Stimulated activated CD4-positive, alpha-beta T cell treated with anti-CD3 and anti-CD28 coated beads, Interleukin-4, amount 100 ng/mL, for 1 hour (primary cell): ENCODE data around the gene PCDHB15.
"Not testable (repeated sequence)": the region's sequence is repeated elsewhere in the genome, so short reads cannot be mapped to it uniquely, and the experiment has no call there.

Experiments
- DNase-seq: peaks from one replicate; pipeline ENCODE4 v3.0.0-alpha.2; 2020

The PCDHB15 gene

DNA sequence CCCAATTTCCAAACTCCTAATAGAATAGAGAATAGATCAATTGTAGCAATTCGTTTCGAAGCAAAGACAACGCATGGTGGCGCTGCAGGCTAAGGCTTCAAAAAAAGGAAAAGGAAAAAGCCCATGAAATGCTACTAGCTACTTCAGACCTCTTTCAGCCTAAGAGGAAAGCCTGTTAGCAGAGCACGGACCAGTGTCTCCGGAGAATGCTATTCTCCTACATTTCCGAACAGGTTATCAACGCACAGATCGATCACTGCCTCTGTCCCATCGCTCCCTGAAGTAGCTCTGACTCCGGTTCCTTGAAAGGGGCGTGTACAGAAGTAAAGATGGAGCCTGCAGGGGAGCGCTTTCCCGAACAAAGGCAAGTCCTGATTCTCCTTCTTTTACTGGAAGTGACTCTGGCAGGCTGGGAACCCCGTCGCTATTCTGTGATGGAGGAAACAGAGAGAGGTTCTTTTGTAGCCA lies at the start of gene PCDHB15:
PCDHB15 (plus strand) TSS at position 146 of the 468 bp plus-strand sequence; CDS start at position 330, 184 bp downstream.
- no peak for DNase-seq

DNA sequence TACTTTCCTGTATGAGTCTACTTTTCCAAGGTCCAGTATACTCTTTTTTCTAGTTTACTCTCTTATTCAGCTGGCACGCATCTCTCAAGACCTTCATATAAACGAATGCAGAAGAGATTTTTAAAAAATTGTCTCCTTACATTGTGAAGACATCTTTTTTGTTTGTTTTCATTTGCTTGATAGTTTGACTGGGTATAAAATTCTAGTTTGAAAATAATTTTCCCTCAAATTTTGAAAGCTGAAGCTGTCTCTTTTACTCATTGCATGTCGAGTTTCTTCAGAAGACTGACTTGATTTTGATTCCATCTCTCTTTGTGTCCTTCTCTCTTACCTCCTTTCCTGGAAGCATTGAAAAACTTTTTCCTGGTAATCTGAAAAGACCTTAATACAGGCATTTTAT lies 48.8 kb upstream of the PCDHB15 start:
- no peak for DNase-seq

DNA sequence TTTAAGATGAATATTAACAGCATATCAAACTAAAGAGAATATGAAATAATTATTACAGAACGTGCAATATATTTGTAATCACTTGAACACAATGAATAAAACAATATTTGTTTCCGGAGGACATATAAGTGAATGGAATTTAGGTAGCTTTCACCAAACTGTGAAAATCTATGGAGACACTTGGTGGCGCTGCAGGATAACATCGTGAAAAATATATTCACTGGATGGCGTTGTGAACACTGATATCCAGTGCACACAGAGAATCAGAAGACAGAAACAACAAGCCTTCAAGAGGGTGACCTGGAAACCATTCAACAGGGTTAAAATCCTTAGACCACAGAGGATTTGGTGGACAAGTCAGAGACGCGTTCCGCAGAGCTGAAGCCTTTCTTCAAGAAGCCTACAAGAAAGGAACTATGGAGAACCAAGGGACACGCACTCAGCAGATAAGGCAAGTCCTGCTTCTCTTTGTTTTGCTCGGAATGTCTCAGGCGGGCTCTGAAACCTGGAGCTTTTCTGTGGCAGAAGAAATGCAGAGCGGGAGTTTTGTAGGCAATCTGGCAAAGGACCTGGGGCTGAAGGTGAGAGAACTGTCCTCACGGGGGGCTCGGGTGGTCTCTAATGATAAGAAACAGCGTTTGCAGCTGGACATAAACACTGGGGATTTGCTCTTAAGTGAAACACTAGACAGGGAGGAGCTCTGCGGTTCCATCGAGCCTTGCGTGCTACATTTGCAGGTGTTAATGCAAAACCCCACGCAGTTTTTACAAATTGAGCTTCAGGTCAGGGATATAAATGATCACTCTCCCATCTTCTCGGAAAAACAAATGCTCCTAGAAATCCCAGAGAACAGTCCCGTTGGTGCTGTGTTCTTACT lies 45.6 kb upstream of the PCDHB15 start, which contains the start of gene PCDHB11:
PCDHB11 (plus strand) TSS at position 269 of the 877 bp plus-strand sequence; CDS start at position 417, 148 bp downstream.
- DNase-seq, result no peak

DNA sequence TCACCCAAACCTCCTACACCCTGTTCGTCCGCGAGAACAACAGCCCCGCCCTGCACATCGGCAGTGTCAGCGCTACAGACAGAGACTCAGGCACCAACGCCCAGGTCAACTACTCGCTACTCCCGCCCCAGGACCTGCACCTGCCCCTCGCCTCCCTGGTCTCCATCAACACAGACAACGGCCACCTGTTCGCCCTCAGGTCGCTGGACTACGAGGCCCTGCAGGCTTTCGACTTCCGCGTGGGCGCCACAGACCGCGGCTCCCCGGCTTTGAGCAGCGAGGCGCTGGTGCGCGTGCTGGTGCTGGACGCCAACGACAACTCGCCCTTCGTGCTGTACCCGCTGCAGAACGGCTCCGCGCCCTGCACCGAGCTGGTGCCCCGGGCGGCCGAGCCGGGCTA lies 44.1 kb upstream of the PCDHB15 start:
- DNase-seq, result not testable (repeated sequence)

DNA sequence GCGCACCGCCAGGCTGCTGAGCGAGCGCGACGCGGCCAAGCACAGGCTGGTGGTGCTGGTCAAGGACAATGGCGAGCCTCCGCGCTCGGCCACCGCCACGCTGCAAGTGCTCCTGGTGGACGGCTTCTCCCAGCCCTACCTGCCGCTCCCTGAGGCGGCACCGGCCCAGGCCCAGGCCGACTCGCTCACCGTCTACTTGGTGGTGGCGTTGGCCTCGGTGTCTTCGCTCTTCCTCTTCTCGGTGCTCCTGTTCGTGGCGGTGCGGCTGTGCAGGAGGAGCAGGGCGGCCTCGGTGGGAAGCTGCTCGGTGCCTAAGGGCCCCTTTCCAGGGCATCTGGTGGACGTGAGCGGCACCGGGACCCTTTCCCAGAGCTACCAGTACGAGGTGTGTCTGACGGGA lies 43.5 kb upstream of the PCDHB15 start:
- DNase-seq, result not testable (repeated sequence)

DNA sequence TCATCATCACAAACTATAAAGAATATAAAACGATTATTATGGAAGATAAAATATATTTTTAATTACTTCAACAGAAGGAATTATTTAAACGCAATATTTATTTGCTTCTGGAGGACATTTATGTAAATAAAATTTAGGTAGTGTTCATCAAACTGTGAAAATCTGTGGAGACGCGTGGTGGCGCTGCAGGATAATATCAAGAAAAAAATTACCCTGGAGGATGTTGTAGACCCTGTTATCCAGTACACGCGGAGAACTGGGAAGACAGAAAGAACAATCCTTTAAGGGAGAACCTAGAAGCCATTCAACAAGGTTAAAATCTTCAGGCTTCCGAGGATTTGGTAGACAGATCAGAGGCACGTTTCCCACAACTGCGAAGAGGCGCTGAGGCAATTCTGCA lies 36.7 kb upstream of the PCDHB15 start, which contains the start of gene PCDHB12:
PCDHB12 (plus strand) TSS at position 242 of the 400 bp plus-strand sequence. CDS start 189 bp downstream, outside the sequence.
- DNase-seq, result no peak

DNA sequence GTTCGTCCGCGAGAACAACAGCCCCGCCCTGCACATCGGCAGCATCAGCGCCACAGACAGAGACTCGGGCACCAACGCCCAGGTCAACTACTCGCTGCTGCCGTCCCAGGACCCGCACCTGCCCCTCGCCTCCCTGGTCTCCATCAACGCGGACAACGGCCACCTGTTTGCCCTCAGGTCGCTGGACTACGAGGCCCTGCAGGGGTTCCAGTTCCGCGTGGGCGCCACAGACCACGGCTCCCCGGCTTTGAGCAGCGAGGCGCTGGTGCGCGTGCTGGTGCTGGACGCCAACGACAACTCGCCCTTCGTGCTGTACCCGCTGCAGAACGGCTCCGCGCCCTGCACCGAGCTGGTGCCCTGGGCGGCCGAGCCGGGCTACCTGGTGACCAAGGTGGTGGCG lies 34.9 kb upstream of the PCDHB15 start:
- not testable (repeated sequence) for DNase-seq

DNA sequence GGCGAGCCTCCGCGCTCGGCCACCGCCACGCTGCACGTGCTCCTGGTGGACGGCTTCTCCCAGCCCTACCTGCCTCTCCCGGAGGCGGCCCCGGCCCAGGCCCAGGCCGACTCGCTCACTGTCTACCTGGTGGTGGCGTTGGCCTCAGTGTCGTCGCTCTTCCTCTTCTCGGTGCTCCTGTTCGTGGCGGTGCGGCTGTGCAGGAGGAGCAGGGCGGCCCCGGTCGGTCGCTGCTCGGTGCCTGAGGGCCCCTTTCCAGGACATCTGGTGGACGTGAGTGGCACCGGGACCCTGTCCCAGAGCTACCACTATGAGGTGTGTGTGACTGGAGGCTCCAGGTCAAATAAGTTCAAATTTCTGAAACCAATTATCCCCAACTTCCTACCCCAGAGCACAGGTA lies 34.3 kb upstream of the PCDHB15 start:
- DNase-seq, result not testable (repeated sequence)

DNA sequence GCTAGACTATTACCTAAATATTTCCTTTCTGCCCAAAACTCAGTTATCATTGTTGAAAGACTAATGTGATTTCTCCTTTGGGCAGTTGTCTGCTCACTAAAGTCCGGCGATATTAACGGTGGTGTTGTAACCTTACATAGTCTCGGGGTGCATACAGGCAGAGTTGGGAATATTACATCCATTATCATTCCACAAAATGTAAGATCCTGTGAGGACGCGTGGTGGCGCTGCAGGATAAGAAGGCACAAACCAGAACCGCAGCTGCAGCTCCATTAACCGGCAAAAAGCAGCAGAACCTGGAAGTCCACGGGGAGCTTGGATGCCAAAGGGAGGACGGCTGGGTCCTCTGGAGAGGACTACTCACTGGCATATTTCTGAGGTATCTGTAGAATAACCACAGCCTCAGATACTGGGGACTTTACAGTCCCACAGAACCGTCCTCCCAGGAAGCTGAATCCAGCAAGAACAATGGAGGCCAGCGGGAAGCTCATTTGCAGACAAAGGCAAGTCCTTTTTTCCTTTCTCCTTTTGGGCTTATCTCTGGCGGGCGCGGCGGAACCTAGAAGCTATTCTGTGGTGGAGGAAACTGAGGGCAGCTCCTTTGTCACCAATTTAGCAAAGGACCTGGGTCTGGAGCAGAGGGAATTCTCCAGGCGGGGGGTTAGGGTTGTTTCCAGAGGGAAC lies 31.4 kb upstream of the PCDHB15 start, which contains the start of gene PCDHB13:
PCDHB13 (plus strand) TSS at position 264 of the 684 bp plus-strand sequence; CDS start at position 469, 205 bp downstream.
- peak; percentile 8 for DNase-seq

DNA sequence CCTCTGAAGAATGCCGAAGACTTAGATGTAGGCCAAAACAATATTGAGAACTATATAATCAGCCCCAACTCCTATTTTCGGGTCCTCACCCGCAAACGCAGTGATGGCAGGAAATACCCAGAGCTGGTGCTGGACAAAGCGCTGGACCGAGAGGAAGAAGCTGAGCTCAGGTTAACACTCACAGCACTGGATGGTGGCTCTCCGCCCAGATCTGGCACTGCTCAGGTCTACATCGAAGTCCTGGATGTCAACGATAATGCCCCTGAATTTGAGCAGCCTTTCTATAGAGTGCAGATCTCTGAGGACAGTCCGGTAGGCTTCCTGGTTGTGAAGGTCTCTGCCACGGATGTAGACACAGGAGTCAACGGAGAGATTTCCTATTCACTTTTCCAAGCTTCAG lies 30.6 kb upstream of the PCDHB15 start:
- not testable (repeated sequence) for DNase-seq

DNA sequence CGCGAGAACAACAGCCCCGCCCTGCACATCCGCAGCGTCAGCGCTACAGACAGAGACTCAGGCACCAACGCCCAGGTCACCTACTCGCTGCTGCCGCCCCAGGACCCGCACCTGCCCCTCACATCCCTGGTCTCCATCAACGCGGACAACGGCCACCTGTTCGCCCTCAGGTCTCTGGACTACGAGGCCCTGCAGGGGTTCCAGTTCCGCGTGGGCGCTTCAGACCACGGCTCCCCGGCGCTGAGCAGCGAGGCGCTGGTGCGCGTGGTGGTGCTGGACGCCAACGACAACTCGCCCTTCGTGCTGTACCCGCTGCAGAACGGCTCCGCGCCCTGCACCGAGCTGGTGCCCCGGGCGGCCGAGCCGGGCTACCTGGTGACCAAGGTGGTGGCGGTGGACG lies 29.7 kb upstream of the PCDHB15 start:
- not testable (repeated sequence) for DNase-seq

DNA sequence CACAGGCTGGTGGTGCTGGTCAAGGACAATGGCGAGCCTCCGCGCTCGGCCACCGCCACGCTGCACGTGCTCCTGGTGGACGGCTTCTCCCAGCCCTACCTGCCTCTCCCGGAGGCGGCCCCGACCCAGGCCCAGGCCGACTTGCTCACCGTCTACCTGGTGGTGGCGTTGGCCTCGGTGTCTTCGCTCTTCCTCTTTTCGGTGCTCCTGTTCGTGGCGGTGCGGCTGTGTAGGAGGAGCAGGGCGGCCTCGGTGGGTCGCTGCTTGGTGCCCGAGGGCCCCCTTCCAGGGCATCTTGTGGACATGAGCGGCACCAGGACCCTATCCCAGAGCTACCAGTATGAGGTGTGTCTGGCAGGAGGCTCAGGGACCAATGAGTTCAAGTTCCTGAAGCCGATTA lies 29.2 kb upstream of the PCDHB15 start:
- not testable (repeated sequence) for DNase-seq

DNA sequence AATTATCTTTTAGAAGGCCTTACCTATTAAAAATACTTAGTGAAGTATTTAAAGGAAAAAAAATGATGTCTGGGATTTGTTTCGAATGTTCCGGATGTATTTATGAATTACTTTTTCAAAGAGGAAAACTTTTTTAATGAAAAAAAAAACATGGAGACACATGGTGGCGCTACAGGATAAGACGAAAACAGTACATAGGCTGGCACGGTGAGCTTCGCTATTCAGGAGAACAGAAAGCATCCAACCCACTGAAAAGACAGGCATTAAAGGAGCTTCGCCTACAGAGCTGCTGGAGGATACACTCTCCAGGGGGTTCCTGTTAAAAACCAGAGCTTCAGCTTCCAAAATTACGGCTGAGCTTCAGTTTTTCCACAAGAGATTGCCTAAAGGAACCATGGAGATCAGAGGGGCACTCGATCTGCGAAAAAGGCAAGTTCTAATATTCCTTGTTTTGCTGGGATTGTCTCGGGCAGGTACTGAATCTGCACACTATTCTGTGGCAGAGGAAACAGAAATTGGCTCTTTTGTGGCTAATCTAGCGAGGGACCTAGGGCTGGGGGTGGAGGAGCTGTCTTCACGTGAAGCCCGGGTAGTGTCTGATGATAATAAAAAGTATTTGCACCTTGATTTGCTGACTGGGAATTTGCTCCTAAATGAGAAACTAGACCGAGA lies 21.9 kb upstream of the PCDHB15 start, which contains the start of gene PCDHB14:
PCDHB14 (plus strand) TSS at position 232 of the 672 bp plus-strand sequence; CDS start at position 395, 163 bp downstream.
- no peak for DNase-seq

DNA sequence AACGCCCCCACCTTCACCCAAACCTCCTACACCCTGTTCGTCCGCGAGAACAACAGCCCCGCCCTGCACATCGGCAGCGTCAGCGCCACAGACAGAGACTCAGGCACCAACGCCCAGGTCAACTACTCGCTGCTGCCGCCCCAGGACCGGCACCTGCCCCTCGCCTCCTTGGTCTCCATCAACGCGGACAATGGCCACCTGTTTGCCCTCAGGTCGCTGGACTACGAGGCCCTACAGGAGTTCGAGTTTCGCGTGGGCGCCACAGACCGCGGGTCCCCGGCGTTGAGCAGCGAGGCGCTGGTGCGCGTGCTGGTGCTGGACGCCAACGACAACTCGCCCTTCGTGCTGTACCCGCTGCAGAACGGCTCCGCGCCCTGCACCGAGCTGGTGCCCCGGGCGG lies 20.4 kb upstream of the PCDHB15 start:
- not testable (repeated sequence) for DNase-seq

DNA sequence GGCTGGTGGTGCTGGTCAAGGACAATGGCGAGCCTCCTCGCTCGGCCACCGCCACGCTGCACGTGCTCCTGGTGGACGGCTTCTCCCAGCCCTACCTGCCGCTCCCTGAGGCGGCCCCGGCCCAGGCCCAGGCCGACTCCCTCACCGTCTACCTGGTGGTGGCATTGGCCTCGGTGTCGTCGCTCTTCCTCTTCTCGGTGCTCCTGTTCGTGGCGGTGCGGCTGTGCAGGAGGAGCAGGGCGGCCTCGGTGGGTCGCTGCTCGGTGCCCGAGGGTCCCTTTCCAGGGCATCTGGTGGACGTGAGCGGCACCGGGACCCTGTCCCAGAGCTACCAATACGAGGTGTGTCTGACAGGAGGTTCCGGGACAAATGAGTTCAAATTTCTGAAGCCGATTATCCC lies 19.8 kb upstream of the PCDHB15 start:
- not testable (repeated sequence) for DNase-seq

DNA sequence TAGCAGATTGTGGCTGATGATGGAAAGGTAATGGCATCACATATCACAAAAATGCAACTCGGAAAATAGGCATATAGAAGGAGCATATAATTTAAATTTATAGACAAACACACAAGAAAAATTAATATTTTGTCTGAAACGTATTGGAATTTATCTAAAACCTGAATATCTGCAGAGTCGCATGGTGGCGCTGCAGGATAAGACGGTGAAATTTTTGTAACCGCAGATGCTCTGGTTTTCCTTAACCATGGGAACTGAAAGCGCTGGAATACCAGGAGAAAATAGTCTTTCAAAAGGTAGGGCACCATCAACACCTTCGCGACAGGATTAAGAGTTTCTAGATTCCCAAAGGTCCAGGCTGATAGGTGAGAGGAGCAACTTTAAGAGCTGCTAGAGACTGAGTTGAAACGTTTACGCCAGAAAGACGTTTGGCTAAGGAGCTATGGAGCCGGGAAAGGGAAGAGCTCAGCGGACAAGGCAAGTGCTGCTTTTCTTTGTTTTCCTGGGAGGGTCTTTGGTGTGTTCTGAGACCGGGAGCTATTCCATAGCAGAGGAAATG lies 11.0 kb upstream of the PCDHB15 start:
- DNase-seq, result no peak

DNA sequence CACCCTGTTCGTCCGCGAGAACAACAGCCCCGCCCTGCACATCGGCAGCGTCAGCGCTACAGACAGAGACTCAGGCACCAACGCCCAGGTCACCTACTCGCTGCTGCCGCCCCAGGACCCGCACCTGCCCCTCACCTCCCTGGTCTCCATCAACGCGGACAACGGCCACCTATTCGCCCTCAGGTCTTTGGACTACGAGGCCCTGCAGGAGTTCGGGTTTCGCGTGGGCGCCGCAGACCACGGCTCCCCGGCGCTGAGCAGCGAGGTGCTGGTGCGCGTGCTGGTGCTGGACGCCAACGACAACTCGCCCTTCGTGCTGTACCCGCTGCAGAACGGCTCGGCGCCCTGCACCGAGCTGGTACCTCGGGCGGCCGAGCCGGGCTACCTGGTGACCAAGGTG lies 9.3 kb upstream of the PCDHB15 start:
- not testable (repeated sequence) for DNase-seq

DNA sequence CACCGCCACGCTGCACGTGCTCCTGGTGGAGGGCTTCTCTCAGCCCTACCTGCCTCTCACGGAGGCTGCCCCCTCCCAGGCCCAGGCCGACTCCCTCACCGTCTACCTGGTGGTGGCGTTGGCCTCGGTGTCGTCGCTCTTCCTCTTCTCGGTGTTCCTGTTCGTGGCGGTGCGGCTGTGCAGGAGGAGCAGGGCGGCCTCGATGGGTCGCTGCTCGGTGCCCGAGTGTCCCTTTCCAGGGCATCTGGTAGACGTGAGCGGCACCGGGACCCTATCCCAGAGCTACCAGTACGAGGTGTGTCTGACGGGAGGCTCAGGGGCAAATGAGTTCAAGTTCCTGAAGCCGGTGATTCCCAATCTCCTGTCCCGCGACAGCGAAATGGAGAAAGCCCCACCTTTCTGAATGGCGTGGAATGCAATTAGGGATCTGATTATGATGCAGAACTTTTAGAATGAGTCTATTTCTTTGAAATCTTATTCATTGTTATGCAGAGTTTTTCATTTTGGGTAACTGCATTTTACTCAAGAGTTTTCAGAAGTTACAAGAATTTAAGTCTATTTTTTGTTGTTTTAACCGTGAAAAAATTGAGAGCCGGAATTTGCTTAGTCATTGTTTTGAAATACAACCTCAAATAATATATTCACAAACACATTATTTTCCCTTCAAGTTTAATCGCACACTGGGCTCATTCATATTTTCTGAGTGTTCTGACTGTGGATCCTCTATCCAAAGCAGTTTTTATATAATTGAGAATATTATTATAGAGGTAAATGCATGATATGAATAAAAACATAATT lies 8.5 kb upstream of the PCDHB15 start:
- DNase-seq, result no peak

DNA sequence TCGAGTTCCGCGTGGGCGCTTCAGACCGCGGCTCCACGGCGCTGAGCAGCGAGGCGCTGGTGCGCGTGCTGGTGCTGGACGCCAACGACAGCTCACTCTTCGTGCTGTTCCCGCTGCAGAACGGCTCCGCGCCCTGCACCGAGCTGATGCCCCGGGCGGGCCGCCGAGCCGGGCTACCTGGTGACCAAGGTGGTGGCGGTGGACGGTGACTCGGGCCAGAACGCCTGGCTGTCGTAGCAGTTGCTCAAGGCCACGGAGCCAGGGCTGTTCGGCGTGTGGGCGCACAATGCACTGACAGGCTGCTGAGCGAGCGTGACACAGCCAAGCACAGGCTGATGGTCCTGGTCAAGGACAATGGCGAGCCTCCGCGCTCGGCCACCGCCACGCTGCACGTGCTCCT lies 3.7 kb upstream of the PCDHB15 start:
- no peak for DNase-seq

DNA sequence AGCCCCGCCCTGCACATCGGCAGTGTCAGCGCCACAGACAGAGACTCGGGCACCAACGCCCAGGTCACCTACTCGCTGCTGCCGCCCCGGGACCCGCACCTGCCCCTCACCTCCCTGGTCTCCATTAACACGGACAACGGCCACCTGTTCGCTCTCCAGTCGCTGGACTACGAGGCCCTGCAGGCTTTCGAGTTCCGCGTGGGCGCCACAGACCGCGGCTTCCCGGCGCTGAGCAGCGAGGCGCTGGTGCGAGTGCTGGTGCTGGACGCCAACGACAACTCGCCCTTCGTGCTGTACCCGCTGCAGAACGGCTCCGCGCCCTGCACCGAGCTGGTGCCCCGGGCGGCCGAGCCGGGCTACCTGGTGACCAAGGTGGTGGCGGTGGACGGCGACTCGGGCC lies 1.8 kb downstream of the PCDHB15 start:
- DNase-seq, result not testable (repeated sequence)

DNA sequence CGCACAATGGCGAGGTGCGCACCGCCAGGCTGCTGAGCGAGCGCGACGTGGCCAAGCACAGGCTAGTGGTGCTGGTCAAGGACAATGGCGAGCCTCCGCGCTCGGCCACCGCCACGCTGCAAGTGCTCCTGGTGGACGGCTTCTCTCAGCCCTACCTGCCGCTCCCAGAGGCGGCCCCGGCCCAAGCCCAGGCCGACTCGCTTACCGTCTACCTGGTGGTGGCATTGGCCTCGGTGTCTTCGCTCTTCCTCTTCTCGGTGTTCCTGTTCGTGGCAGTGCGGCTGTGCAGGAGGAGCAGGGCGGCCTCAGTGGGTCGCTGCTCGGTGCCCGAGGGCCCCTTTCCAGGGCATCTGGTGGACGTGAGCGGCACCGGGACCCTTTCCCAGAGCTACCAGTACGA lies 2.2 kb downstream of the PCDHB15 start:
- not testable (repeated sequence) for DNase-seq

DNA sequence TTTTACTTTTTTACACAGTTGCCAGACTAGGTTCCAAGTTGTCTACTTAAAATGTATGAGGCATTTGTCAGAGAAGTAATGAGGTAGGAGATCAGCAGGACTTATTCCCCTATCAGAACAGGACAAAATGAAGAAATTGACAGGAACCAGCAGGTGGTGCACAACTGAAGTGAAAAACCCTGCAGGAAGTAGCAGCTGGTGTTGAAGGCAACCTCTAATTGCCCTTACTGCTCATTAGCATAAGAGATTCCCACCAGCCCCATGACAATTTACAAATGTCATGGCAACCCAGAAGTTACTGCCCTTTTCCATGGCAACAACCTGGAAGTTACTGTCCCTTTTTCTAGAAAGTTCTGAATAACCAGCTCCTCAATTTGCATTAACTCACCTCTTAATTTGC lies 5.4 kb downstream of the PCDHB15 start:
- DNase-seq, result no peak
